K562 (cell line): Measurements from ENCODE around the gene RHPN2. TPM values are rescaled to one million over a fixed set of nuclear protein-coding genes. Genes with fewer than 3 reads are reported as not detected.
A peak's percentile ranks its signal among the peaks of the same experiment; 100 is the strongest.

Source experiments
- ESRRA ChIP-seq: fragments of 450-650 bp; IDR thresholded peaks from 2 replicates; pipeline ENCODE4 v1.6.1; 2014; ENCODE audit warnings: low read depth, mild to moderate bottlenecking, moderate library complexity, borderline replicate concordance
- FOS ChIP-seq: IDR thresholded peaks from 3 replicates; pipeline ENCODE4 v1.6.1; 2011; ENCODE audit not compliant: insufficient read length; ENCODE audit errors: extremely low read depth
- MEIS2 ChIP-seq: fragments of 450-650 bp; IDR thresholded peaks from 2 replicates; pipeline ENCODE4 v1.6.1; 2014; ENCODE audit warnings: mild to moderate bottlenecking; ENCODE audit not compliant: partially characterized antibody
- PBX2 ChIP-seq, 2 experiments: IDR thresholded peaks in 1 of 2; conservative IDR thresholded peaks in 1 of 2; 2 replicates each; pipeline ENCODE4 v1.6.1; 2016; ENCODE audit warnings: low read depth in 2 of 2, mild to moderate bottlenecking in 1 of 2, missing compliant biosample characterization in 1 of 2, missing genetic modification characterization in 1 of 2, moderate library complexity in 1 of 2
- RCOR1 ChIP-seq, 2 experiments: IDR thresholded peaks; 2 replicates each; pipeline ENCODE4 v1.6.1; 2012; ENCODE audit warnings: low read depth in 2 of 2, low read length in 2 of 2, borderline replicate concordance in 1 of 2, improper control_type of control experiment in 1 of 2
- ZBTB26 ChIP-seq: fragments of 450-650 bp; formaldehyde crosslinking; IDR thresholded peaks from 2 replicates; pipeline ENCODE4 v1.4.0; 2022; ENCODE audit warnings: missing genetic modification characterization
- polyA plus RNA-seq, 8 experiments: library from polyadenylated mRNA; depleted of rRNA in 4 of 8; stranded (reverse) in 5 of 8; unstranded in 3 of 8; fragments of >200 nt; fragmentation: Nextera tagmentation in 2 of 8; fragmentation: Illumina TruSeq in 1 of 8; extraction: Ambion mirVana in 2 of 8; extraction: Trizol in 1 of 8; gene quantifications; 2 replicates each; pipeline versions ENCODE4 v1.2.1 to v1.2.3, GENCODE V29; 2011 to 2014; ENCODE audit warnings: inconsistent platforms in 1 of 8, missing spikeins in 1 of 8
- total RNA-seq, 7 experiments: library from RNA; depleted of rRNA in 6 of 7; stranded (reverse); fragments of >200 nt in 6 of 7; fragmentation: Illumina TruSeq in 2 of 7; extraction: Trizol in 2 of 7; gene quantifications; 2 replicates each; pipeline versions ENCODE4 v1.2.1 to v1.2.3, GENCODE V29; 2011 to 2021; ENCODE audit warnings: low replicate concordance in 1 of 7

The RHPN2 gene
- total and polyA plus RNA-seq, 9 of the 15 experiments (the other 6 are each of a cell fraction or from before 2014, with no cell fraction given): 0.63 to 9.9 (median 3.2) TPM

- no peak for TF ChIP-seq PBX2 (CRISPR knock-in tag; IDR thresholded peaks at IDR 0.05; ENCODE audit: low read depth)
- peak; percentile 63; the same call in 1 of the 2 replicates for TF ChIP-seq PBX2 (tag; conservative IDR thresholded peaks at IDR 0.05; ENCODE audit: low read depth)
- TF ChIP-seq RCOR1 (IDR thresholded peaks at IDR 0.05; ENCODE audit: borderline replicate concordance in 1 of 2, low read depth in 2 of 2, low read length in 2 of 2): peak in 1 of 2 experiments; percentile 53; a peak in 1 of 4 replicates
- TF ChIP-seq MEIS2: peak; percentile 81
- TF ChIP-seq FOS: no peak
- TF ChIP-seq ESRRA: peak; percentile 45; the same call in 1 of the 2 replicates
- TF ChIP-seq ZBTB26 (CRISPR knock-in tag): no peak
Measured at GRCh38 chr19:33048806-33049676, 15.6 kb downstream of the RHPN2 start (continued).
